K562 (cell line): Measurements from ENCODE around the gene CLIP2.

Experiments used
- CEBPB ChIP-seq: fragments of 450-650 bp; IDR thresholded peaks from 2 replicates; pipeline ENCODE4 v1.6.1; 2016; ENCODE audit warnings: missing genetic modification characterization, missing compliant biosample characterization
- NFE2 ChIP-seq: IDR thresholded peaks from 2 replicates; pipeline ENCODE4 v1.6.1; 2014; ENCODE audit warnings: antibody characterized with exemption, low read depth

DNA sequence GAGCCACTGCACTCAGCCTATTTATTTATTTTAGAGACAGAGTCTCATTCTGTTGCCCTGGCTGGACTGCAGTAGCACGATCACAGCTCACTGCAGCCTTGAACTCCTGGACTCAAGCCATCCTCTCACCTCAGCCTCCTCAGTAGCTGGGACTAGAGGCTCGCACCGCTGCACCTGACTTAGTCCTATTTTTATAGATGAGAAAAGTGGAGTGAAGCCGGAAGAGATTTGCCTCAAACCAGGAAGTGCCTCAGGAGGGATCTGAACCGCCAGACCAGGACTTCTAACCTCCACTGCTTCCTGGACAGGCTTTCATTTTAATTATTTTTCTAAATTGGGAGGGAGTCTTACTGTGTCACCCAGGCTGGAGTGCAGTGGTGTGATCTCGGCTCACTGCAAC lies 17.5 kb upstream of the CLIP2 start:
- TF ChIP-seq NFE2 (no peak), CEBPB (no peak)
